ENCODE measurements around the gene PCYOX1L. TPM values are rescaled to one million over a fixed set of nuclear protein-coding genes. Genes with fewer than 3 reads are reported as not detected.

The PCYOX1L gene
- polyA plus RNA-seq, 3 donors: 9.8 to 31.8 (median 13.5) TPM

- no peaks in the 10 kb centered on the region for H3K4me1 Mint-ChIP-seq
- no peaks in the 10 kb centered on the region for H3K9me3 Mint-ChIP-seq
- Histone ChIP-seq H3K4me3 (replicated peaks in 1 of 3; ENCODE audit: low read depth in 2 of 3, low read length in 3 of 3) (no peak overlapping the region), H4K20me1 (ENCODE audit: insufficient read depth, low read length) (no peaks in the 10 kb centered on the region), H3K9ac (ENCODE audit: insufficient read depth, low read length, poor library complexity, severe bottlenecking) (no peak overlapping the region), H3K27me3 (ENCODE audit: control insufficient read depth in 2 of 2, insufficient read depth in 2 of 2, low read length in 2 of 2) (no peaks in the 10 kb centered on the region), H3K27ac (ENCODE audit: low read depth in 1 of 2, low read length in 2 of 2) (no peak overlapping the region), H3K36me3 (replicated peaks in 1 of 2; ENCODE audit: control insufficient read depth in 1 of 2, insufficient read depth in 2 of 2, low read length in 2 of 2) (no peaks in the 10 kb centered on the region), H3K79me2 (ENCODE audit: insufficient read depth, low read length) (no peaks in the 10 kb centered on the region), H3K4me2 (replicated peaks; ENCODE audit: extremely low read depth, low read length, poor library complexity, severe bottlenecking) (no peak overlapping the region), H2AFZ (ENCODE audit: insufficient read depth, low read depth, low read length, poor library complexity, severe bottlenecking) (no peak overlapping the region), H3K9me3 (replicated peaks in 1 of 2; ENCODE audit: control insufficient read depth in 1 of 2, insufficient read depth in 1 of 2, low read length in 2 of 2) (no peaks in the 10 kb centered on the region), H3K4me1 (ENCODE audit: control insufficient read depth in 1 of 2, insufficient read depth in 2 of 2, low read length in 2 of 2) (no peaks in the 10 kb centered on the region)
- H3K4me3 Mint-ChIP-seq: no peak overlapping the region
- no peak overlapping the region for H3K27ac Mint-ChIP-seq
- TF ChIP-seq CTCF (IDR thresholded peaks at IDR 0.05): no peak
- H3K27me3 Mint-ChIP-seq (ENCODE audit: low read depth in 3 of 3): peaks cover 0 to 3% (median 1%) of the 10 kb centered on the region in 3 donors
- intact Hi-C loops (cut with micrococcal nuclease): no loop called here
- H3K36me3 Mint-ChIP-seq: no peaks in the 10 kb centered on the region
- no peak for DNase-seq
- whole genome bisulfite sequencing (ENCODE audit: insufficient coverage): 67% methylated on average over 1 of the region's 2 CpGs
Measured at GRCh38 chr5:149401051-149401450, 43.2 kb downstream of the PCYOX1L start.

- H3K4me3 Mint-ChIP-seq: no peak overlapping the region
- no peak overlapping the region for H3K4me3 ChIP-seq (replicated peaks in 1 of 3; ENCODE audit: low read depth in 2 of 3, low read length in 3 of 3)
- H3K27ac Mint-ChIP-seq: no peak overlapping the region
- intact Hi-C loops (cut with micrococcal nuclease): no loop called here
- H3K27me3 Mint-ChIP-seq (ENCODE audit: low read depth in 3 of 3): peaks cover 0 to 3% (median 1%) of the 10 kb centered on the region in 3 donors
- H3K9me3 Mint-ChIP-seq: no peaks in the 10 kb centered on the region
- no peaks in the 10 kb centered on the region for H3K79me2 ChIP-seq (ENCODE audit: insufficient read depth, low read length)
- no peak for DNase-seq
- TF ChIP-seq CTCF (IDR thresholded peaks at IDR 0.05): no peak
- H3K4me1 ChIP-seq (ENCODE audit: control insufficient read depth in 1 of 2, insufficient read depth in 2 of 2, low read length in 2 of 2): no peaks in the 10 kb centered on the region
- no peaks in the 10 kb centered on the region for H3K9me3 ChIP-seq (replicated peaks in 1 of 2; ENCODE audit: control insufficient read depth in 1 of 2, insufficient read depth in 1 of 2, low read length in 2 of 2)
- no CpG with 5 or more reads among the region's 3 CpGs for WGBS (ENCODE audit: insufficient coverage)
- H3K9ac ChIP-seq (ENCODE audit: insufficient read depth, low read length, poor library complexity, severe bottlenecking): no peak overlapping the region
- no peaks in the 10 kb centered on the region for H3K36me3 ChIP-seq (replicated peaks in 1 of 2; ENCODE audit: control insufficient read depth in 1 of 2, insufficient read depth in 2 of 2, low read length in 2 of 2)
- no peak overlapping the region for H3K27ac ChIP-seq (ENCODE audit: low read depth in 1 of 2, low read length in 2 of 2)
- H4K20me1 ChIP-seq (ENCODE audit: insufficient read depth, low read length): no peaks in the 10 kb centered on the region
- no peak overlapping the region for H3K4me2 ChIP-seq (replicated peaks; ENCODE audit: extremely low read depth, low read length, poor library complexity, severe bottlenecking)
- no peaks in the 10 kb centered on the region for H3K36me3 Mint-ChIP-seq
- H2AFZ ChIP-seq (ENCODE audit: insufficient read depth, low read depth, low read length, poor library complexity, severe bottlenecking): no peak overlapping the region
- H3K27me3 ChIP-seq (ENCODE audit: control insufficient read depth in 2 of 2, insufficient read depth in 2 of 2, low read length in 2 of 2): no peaks in the 10 kb centered on the region
- H3K4me1 Mint-ChIP-seq: no peaks in the 10 kb centered on the region
Measured at GRCh38 chr5:149402291-149402690, 44.4 kb downstream of the PCYOX1L start.

Data from CD14-positive monocyte (primary cell).